Upper lobe of left lung (tissue), 4 donors: ENCODE data around the gene INPP4B.

Experiments used
- CTCF ChIP-seq, 6 experiments: fragments of 450-650 bp in 4 of 6; fragments of 200-600 bp in 2 of 6; sonication (generic) in 2 of 6; IDR thresholded peaks; one replicate each; pipeline ENCODE4 v1.5.1; 2016 to 2019; ENCODE audit warnings: antibody characterized with exemption in 6 of 6
- POLR2A ChIP-seq, 4 donors: fragments of 450-650 bp; IDR thresholded peaks; one replicate each; pipeline ENCODE4 v1.5.1; 2016 to 2017; ENCODE audit warnings: antibody characterized with exemption in 4 of 4, mild to moderate bottlenecking in 2 of 4
- POLR2AphosphoS5 ChIP-seq, 2 donors: sonication (generic); formaldehyde crosslinking; IDR thresholded peaks; one replicate each; pipeline ENCODE4 v1.5.1; 2017; ENCODE audit warnings: antibody characterized with exemption in 2 of 2

- TF ChIP-seq CTCF (IDR thresholded peaks at IDR 0.05) (no peak), POLR2A (IDR thresholded peaks at IDR 0.05) (no peak), POLR2AphosphoS5 (IDR thresholded peaks at IDR 0.05) (no peak)
These were observed 495.2 kb downstream of the INPP4B start for GRCh38 chr4:142350871-142351270.
